HCT116 (cell line): ENCODE data around the gene DCAF11.

ENCODE experiments used
- SP1 ChIP-seq: IDR thresholded peaks from 2 replicates; pipeline ENCODE4 v1.6.1; 2012; ENCODE audit warnings: low read depth
- TF ChIP-seq, protein P1 (sequence below), 3 experiments: fragments of 200-600 bp in 1 of 3; sonication (generic) in 1 of 3; IDR thresholded peaks in 2 of 3; conservative IDR thresholded peaks in 1 of 3; 2 replicates each; pipeline ENCODE4 v1.5.1; 2012 to 2017; ENCODE audit warnings: low read depth in 2 of 3, low read length in 2 of 3, antibody characterized with exemption in 1 of 3, borderline replicate concordance in 1 of 3, control low read depth in 1 of 3, mild to moderate bottlenecking in 1 of 3, mixed read lengths in 1 of 3, mixed run types in 1 of 3, moderate library complexity in 1 of 3; ENCODE audit not compliant: insufficient read depth in 1 of 3

DNA sequence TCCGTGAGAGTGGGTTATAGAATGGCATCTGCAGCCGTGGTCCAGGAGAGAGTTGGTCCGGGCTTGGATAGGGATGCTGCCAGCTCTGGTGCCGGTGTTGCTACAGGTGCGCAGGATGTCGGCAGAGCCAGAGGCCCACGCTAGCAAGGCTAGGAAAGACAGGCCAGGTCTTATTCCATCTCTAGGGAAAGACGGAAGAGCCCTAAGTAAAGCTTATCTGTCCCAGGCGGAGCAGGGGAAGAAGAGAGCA lies 20.9 kb downstream of the DCAF11 start:
- TF ChIP-seq, protein P1, sequence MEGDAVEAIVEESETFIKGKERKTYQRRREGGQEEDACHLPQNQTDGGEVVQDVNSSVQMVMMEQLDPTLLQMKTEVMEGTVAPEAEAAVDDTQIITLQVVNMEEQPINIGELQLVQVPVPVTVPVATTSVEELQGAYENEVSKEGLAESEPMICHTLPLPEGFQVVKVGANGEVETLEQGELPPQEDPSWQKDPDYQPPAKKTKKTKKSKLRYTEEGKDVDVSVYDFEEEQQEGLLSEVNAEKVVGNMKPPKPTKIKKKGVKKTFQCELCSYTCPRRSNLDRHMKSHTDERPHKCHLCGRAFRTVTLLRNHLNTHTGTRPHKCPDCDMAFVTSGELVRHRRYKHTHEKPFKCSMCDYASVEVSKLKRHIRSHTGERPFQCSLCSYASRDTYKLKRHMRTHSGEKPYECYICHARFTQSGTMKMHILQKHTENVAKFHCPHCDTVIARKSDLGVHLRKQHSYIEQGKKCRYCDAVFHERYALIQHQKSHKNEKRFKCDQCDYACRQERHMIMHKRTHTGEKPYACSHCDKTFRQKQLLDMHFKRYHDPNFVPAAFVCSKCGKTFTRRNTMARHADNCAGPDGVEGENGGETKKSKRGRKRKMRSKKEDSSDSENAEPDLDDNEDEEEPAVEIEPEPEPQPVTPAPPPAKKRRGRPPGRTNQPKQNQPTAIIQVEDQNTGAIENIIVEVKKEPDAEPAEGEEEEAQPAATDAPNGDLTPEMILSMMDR (IDR thresholded peaks at IDR 0.05 in 2 of 3, conservative IDR thresholded peaks at IDR 0.05 in 1 of 3; ENCODE audit: borderline replicate concordance in 1 of 3, insufficient read depth in 1 of 3, low read depth in 2 of 3, low read length in 2 of 3): no peak
- no peak for TF ChIP-seq SP1
